Measurements from ENCODE around the gene MR1. TPM values are rescaled to one million over a fixed set of nuclear protein-coding genes. Genes with fewer than 3 reads are reported as not detected.
A peak's percentile ranks its signal among the peaks of the same experiment; 100 is the strongest.

MR1 gene
- total and polyA plus RNA-seq, 2 of the 13 experiments (the other 11 are each of a cell fraction or from before 2014, with no cell fraction given), result 7.7 to 10.4 TPM

DNA sequence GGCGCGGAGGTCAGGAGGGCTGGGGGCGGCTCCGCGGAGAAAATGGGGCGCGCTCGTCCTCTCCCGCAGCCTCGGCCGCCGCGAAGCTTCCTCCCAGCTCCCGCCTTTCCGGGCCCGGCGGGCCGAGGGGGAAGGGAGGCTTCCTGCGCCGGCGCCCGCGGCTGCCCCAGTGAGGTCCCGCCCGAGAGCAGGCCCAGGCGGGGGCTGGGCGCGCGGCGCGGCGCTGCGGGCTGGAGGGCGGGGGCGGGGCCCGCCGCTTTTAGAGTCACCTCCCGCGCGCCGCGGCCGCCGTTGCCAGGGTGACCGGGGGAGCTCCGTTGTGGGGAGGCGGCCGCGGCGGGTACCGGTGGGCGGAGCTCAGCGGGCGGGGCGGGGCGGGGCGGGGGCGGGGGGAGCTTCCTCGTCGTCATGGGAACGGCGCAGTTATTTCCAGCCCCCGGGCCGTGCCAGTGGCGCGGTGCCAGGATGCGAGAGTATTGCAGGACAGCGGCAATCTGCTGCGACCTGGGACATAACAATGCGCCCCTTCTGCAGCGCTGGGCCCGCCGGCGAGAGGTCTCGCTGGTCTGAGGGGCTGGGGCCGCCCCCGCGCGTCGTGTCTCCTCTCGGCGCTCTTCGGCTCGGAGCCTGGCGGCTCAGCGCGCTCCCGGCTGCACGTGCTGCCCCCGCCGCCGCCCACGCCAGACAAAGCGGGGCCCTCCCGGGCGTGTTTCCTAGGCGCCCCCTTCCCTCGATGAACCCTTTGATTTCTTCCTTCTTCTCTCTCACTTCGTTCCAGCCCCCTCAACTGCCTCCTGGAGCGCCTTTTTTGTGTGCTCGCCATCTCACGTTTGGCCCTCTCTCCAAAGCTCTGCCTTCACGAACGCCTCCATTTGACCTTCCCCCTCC is 71.6 kb downstream of the MR1 start (continued):
- TF ChIP-seq, protein P1, sequence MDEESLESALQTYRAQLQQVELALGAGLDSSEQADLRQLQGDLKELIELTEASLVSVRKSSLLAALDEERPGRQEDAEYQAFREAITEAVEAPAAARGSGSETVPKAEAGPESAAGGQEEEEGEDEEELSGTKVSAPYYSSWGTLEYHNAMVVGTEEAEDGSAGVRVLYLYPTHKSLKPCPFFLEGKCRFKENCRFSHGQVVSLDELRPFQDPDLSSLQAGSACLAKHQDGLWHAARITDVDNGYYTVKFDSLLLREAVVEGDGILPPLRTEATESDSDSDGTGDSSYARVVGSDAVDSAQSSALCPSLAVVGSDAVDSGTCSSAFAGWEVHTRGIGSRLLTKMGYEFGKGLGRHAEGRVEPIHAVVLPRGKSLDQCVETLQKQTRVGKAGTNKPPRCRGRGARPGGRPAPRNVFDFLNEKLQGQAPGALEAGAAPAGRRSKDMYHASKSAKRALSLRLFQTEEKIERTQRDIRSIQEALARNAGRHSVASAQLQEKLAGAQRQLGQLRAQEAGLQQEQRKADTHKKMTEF (CRISPR knock-in tag; IDR thresholded peaks at IDR 0.05), result 0 out of 2 replicates have a peak, but pooled peaks have one; percentile 25
- TF ChIP-seq HNRNPL (IDR thresholded peaks at IDR 0.05; ENCODE audit: low read depth, low read length) (0 out of 2 replicates have a peak, but pooled peaks have one; percentile 23), NPAS2 (CRISPR knock-in tag; IDR thresholded peaks at IDR 0.05; ENCODE audit: borderline replicate concordance) (no peak), RBM39 (IDR thresholded peaks at IDR 0.05; ENCODE audit: low read depth, low read length, poor library complexity, severe bottlenecking) (no peak), HNRNPLL (IDR thresholded peaks at IDR 0.05; ENCODE audit: low read depth, low read length, poor library complexity, severe bottlenecking) (peak; percentile 46), ZMAT3 (CRISPR knock-in tag; conservative IDR thresholded peaks at IDR 0.05) (no peak), MLLT10 (CRISPR knock-in tag; IDR thresholded peaks at IDR 0.05) (no peak), ZNF674 (CRISPR knock-in tag; IDR thresholded peaks at IDR 0.05; ENCODE audit: low read depth) (no peak), HOXD1 (CRISPR knock-in tag; IDR thresholded peaks at IDR 0.05) (no peak), ZNF333 (CRISPR knock-in tag; IDR thresholded peaks at IDR 0.05; ENCODE audit: borderline replicate concordance) (no peak), GTF3A (CRISPR knock-in tag; conservative IDR thresholded peaks at IDR 0.05) (no peak), MED13 (CRISPR knock-in tag; IDR thresholded peaks at IDR 0.05) (peak; percentile 60; the same call in 1 of the 2 replicates), HES4 (CRISPR knock-in tag; IDR thresholded peaks at IDR 0.05; ENCODE audit: borderline replicate concordance) (peak; percentile 76; the same call in 1 of the 2 replicates), MTF2 (CRISPR knock-in tag; IDR thresholded peaks at IDR 0.05; ENCODE audit: borderline replicate concordance) (no peak)
- TF ChIP-seq, protein P2, sequence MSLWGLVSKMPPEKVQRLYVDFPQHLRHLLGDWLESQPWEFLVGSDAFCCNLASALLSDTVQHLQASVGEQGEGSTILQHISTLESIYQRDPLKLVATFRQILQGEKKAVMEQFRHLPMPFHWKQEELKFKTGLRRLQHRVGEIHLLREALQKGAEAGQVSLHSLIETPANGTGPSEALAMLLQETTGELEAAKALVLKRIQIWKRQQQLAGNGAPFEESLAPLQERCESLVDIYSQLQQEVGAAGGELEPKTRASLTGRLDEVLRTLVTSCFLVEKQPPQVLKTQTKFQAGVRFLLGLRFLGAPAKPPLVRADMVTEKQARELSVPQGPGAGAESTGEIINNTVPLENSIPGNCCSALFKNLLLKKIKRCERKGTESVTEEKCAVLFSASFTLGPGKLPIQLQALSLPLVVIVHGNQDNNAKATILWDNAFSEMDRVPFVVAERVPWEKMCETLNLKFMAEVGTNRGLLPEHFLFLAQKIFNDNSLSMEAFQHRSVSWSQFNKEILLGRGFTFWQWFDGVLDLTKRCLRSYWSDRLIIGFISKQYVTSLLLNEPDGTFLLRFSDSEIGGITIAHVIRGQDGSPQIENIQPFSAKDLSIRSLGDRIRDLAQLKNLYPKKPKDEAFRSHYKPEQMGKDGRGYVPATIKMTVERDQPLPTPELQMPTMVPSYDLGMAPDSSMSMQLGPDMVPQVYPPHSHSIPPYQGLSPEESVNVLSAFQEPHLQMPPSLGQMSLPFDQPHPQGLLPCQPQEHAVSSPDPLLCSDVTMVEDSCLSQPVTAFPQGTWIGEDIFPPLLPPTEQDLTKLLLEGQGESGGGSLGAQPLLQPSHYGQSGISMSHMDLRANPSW (CRISPR knock-in tag; IDR thresholded peaks at IDR 0.05; ENCODE audit: borderline replicate concordance), result no peak
- TF ChIP-seq, protein P3, sequence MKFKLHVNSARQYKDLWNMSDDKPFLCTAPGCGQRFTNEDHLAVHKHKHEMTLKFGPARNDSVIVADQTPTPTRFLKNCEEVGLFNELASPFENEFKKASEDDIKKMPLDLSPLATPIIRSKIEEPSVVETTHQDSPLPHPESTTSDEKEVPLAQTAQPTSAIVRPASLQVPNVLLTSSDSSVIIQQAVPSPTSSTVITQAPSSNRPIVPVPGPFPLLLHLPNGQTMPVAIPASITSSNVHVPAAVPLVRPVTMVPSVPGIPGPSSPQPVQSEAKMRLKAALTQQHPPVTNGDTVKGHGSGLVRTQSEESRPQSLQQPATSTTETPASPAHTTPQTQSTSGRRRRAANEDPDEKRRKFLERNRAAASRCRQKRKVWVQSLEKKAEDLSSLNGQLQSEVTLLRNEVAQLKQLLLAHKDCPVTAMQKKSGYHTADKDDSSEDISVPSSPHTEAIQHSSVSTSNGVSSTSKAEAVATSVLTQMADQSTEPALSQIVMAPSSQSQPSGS (CRISPR knock-in tag; IDR thresholded peaks at IDR 0.05), result no peak
- TF ChIP-seq, protein P4, sequence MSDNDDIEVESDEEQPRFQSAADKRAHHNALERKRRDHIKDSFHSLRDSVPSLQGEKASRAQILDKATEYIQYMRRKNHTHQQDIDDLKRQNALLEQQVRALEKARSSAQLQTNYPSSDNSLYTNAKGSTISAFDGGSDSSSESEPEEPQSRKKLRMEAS (IDR thresholded peaks at IDR 0.05), result peak; percentile 54
- TF ChIP-seq, protein P5, sequence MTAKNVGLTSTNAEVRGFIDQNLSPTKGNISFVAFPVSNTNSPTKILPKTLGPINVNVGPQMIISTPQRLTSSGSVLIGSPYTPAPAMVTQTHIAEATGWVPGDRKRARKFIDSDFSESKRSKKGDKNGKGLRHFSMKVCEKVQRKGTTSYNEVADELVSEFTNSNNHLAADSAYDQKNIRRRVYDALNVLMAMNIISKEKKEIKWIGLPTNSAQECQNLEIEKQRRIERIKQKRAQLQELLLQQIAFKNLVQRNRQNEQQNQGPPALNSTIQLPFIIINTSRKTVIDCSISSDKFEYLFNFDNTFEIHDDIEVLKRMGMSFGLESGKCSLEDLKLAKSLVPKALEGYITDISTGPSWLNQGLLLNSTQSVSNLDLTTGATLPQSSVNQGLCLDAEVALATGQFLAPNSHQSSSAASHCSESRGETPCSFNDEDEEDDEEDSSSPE (CRISPR knock-in tag; IDR thresholded peaks at IDR 0.05), result peak; percentile 81
